Loucy (cell line): ENCODE measurements around the gene FADS3.

Experiments
- EZH2phosphoT487 ChIP-seq: fragments of 200-600 bp; IDR thresholded peaks from 2 replicates; pipeline ENCODE4 v1.6.1; 2018; ENCODE audit warnings: antibody characterized with exemption, mild to moderate bottlenecking, moderate library complexity, borderline replicate concordance
- TF ChIP-seq, protein P1 (sequence below): fragments of 200-600 bp; sonication (generic); conservative IDR thresholded peaks from 2 replicates; pipeline ENCODE4 v1.5.1; 2014; ENCODE audit warnings: mild to moderate bottlenecking, antibody characterized with exemption, low read length

DNA sequence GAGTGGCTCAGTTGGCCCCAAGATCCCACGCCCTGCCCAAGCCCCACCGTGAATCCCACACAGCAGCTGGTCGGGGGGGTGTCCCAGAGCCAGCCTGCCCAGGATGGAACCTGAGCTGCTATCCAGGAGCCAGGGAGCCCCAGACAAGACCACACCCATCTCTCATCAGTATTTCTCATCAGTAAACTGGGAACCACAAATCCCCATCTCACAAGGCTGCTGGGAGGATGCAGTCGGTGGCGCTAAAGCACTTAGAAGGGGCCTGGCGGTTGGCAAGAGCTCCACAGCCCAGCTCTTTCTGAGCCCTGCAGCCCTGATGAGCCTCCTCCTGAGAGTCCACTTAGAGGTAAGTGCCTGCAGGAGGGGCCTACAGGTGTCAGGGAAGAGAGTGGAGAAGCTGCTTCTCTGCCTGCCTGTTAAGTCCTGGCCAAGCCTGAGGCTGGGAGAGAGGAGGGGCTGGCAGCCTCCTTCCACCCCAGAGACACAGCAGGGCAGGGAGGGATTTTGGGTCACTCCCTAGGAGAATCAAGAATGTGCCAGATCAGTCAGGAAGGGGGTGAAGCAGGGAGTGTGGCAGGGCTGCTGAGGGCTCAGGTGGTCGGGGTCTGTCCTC, 6.1 kb downstream of the FADS3 start:
- TF ChIP-seq EZH2phosphoT487: no peak
- TF ChIP-seq, protein P1, sequence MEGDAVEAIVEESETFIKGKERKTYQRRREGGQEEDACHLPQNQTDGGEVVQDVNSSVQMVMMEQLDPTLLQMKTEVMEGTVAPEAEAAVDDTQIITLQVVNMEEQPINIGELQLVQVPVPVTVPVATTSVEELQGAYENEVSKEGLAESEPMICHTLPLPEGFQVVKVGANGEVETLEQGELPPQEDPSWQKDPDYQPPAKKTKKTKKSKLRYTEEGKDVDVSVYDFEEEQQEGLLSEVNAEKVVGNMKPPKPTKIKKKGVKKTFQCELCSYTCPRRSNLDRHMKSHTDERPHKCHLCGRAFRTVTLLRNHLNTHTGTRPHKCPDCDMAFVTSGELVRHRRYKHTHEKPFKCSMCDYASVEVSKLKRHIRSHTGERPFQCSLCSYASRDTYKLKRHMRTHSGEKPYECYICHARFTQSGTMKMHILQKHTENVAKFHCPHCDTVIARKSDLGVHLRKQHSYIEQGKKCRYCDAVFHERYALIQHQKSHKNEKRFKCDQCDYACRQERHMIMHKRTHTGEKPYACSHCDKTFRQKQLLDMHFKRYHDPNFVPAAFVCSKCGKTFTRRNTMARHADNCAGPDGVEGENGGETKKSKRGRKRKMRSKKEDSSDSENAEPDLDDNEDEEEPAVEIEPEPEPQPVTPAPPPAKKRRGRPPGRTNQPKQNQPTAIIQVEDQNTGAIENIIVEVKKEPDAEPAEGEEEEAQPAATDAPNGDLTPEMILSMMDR: no peak
